Sigmoid colon (tissue), 4 donors: ENCODE results near the gene SPESP1.

Experiments used
- CTCF ChIP-seq, 4 experiments: fragments of 450-650 bp in 3 of 4; fragments of 200-600 bp in 1 of 4; IDR thresholded peaks; one replicate each; pipeline ENCODE4 v1.5.1; 2016 to 2019; ENCODE audit warnings: antibody characterized with exemption in 4 of 4, mild to moderate bottlenecking in 3 of 4, moderate library complexity in 2 of 4
- POLR2A ChIP-seq, 2 donors: fragments of 450-650 bp; IDR thresholded peaks; one replicate each; pipeline ENCODE4 v1.6.1; 2016; ENCODE audit warnings: antibody characterized with exemption in 2 of 2, mild to moderate bottlenecking in 2 of 2, moderate library complexity in 2 of 2
- POLR2AphosphoS5 ChIP-seq, 4 donors: sonication (generic); formaldehyde crosslinking; IDR thresholded peaks; one replicate each; pipeline ENCODE4 v1.6.1; 2017; ENCODE audit warnings: antibody characterized with exemption in 4 of 4

GRCh38 chr15:68958597-68958996 lies 28.3 kb downstream of the SPESP1 start:
- no peak for TF ChIP-seq POLR2AphosphoS5 (IDR thresholded peaks at IDR 0.05)
- no peak for TF ChIP-seq CTCF (IDR thresholded peaks at IDR 0.05)
- TF ChIP-seq POLR2A (IDR thresholded peaks at IDR 0.05): no peak
